ENCODE results near the gene MLXIP. TPM values are rescaled to one million over a fixed set of nuclear protein-coding genes. Genes with fewer than 3 reads are reported as not detected.

MLXIP gene
- total RNA-seq, 4 donors from 2014 or later, result 19.8 to 37.1 (median 21.4) TPM

DNA sequence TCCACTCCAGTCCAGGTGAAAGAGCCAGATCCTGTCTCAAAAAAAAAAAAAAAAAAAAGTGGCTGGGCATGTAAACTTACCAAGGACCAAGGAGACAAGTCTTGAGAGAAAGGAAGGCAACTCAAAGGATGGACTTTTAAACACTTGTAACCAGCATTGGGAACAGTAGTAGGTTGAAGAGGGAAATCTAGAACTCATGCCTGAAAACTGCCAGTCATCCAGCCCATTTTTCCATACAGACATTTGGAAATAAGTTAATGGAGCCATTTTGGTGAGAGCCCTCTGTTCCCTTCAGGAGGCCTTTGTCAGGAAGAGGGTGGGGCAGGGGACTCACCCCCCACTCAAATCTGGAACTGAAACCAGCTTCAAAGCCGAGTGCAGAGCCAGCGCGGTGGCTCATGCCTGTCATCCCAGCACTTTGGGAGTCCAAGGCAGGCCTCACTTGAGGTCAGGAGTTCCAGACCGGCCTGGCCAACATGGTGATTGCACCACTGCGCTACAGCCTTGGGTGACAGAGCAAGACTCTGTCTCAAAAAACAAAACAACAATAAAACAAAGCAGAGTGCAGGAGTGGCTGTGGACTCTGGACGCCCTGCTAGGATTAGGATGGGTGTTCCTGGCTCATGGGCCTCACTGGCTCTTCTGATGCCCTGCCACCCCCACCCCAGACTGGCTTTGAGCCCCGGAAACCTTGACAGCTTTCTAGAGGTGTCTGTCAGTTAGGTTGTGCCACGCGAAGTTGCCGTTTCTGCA lies 1.6 kb upstream of the MLXIP start:
- TF ChIP-seq, protein P1, sequence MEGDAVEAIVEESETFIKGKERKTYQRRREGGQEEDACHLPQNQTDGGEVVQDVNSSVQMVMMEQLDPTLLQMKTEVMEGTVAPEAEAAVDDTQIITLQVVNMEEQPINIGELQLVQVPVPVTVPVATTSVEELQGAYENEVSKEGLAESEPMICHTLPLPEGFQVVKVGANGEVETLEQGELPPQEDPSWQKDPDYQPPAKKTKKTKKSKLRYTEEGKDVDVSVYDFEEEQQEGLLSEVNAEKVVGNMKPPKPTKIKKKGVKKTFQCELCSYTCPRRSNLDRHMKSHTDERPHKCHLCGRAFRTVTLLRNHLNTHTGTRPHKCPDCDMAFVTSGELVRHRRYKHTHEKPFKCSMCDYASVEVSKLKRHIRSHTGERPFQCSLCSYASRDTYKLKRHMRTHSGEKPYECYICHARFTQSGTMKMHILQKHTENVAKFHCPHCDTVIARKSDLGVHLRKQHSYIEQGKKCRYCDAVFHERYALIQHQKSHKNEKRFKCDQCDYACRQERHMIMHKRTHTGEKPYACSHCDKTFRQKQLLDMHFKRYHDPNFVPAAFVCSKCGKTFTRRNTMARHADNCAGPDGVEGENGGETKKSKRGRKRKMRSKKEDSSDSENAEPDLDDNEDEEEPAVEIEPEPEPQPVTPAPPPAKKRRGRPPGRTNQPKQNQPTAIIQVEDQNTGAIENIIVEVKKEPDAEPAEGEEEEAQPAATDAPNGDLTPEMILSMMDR (IDR thresholded peaks at IDR 0.05; ENCODE audit: low read depth), result no peak

DNA sequence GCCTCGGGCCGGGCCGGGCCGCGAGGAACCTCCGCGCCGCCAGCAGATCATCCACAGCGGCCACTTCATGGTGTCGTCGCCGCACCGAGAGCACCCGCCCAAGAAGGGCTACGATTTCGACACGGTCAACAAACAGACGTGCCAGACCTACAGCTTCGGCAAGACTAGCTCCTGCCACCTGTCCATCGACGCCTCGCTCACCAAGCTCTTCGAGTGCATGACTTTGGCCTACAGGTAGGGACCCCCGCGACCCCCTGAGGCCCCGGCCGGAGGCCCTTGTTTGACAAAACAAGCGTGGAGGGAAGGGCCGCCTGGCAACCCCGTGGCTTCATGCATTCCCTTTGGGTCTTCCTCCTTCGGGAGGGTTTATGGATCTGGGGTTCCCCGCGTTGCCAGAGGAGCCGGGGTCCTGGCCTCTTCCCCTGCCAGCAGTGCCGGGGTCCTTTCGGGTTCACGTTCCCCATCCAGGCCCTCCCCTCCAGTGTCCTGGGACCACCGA lies 526 bp downstream of the MLXIP start:
- TF ChIP-seq, protein P1 (IDR thresholded peaks at IDR 0.05; ENCODE audit: low read depth), result no peak

DNA sequence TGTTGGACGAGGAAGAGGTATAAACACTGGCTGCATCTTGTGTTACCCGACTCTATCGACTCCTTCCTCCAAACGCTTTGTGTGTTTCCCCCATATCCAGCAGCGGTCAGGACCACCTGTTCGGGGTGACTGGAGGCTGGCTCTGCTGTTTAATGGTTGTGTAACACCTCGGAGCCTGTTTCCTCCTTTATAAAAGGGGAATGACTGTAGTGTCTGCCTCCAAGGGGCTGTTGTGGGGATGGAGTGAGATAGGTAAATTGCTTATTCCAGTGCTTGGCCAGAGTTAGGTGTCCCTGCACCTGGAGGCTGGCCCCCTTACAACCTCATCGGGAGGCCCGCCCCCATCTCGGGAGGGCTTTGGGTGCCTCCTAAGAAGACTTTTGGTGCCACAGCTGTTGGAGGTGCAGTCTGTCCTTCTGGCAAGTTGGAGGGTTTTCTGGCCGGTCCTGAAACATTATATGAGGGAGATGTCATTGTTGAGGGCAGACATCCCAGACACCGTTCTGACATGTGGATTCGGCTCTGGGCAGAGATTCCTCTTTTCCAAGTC lies 1.1 kb downstream of the MLXIP start:
- TF ChIP-seq, protein P1 (IDR thresholded peaks at IDR 0.05; ENCODE audit: low read depth), result no peak

DNA sequence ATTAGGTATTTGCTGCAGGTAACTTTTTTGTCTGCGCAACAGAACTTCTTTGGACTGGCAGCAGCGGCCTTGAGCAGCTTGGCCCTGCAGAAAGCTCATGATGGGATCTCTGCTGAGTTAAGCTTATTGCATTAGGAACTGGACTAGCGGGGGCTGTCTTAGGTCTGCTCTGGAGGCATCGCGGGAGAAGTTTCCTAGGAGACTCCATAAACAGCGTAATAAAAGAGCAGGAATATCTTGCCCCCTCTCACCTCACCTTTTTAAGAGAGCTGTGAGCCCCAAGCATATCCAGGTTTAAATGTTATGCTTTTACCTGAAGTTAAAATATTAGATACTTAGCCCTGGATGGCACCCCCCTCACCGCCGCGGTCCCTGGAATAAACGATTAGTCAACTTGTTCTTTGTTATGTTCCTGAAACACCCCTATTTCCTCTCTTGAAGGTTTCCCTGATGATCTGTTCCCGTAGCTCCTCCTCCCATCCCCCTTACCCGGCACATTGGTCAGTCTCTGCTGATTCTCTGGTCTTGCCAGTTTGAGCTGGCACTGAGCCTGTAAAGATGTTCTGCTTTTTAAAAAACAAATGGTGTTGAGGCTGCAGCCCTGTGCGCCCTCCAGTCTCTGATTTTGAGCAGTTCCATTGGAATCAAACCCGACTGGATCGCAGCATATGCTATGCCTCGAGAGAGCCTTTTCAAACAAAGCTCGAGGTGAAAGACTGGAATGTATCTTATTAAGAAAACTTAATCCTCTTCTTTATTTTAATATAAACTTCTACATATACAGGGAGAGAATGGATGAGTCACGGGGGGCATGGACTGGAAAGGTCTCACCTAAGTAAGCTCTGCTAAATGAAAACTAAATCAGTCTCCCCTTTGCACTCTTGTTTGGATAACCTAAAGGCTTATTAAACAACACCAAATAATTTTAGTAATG lies 1.9 kb downstream of the MLXIP start:
- TF ChIP-seq, protein P1 (IDR thresholded peaks at IDR 0.05; ENCODE audit: low read depth), result no peak

DNA sequence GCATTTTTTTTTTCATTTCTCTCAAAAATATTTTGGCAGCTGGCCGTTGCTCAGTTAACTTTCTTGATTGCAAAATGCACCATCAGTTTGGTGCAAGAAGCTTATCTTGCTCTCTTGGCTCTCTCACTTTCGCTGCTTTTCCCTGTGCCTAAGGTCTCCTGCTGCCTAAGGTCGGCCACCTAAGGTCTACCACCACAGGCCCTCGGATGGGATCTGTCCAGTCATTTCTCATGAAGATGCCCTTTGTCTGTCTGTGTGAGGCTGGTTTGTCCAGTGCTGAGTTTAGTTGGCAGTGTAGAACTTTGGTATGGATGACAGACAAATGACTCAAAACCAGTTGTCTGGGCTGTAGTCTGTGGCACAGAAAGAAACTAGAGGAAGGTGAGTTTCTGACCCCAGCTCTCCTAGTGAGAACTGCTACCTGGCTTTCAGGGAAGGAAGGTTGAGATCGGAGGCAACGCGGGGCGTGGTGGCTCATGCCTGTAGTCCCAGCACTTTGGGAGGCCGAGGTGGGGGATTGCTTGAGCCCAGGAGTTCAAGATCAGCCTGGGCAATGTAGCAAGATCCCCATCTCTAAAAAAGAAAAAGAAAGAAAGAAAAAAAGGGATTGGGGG lies 2.6 kb downstream of the MLXIP start:
- TF ChIP-seq, protein P1 (IDR thresholded peaks at IDR 0.05; ENCODE audit: low read depth), result no peak

DNA sequence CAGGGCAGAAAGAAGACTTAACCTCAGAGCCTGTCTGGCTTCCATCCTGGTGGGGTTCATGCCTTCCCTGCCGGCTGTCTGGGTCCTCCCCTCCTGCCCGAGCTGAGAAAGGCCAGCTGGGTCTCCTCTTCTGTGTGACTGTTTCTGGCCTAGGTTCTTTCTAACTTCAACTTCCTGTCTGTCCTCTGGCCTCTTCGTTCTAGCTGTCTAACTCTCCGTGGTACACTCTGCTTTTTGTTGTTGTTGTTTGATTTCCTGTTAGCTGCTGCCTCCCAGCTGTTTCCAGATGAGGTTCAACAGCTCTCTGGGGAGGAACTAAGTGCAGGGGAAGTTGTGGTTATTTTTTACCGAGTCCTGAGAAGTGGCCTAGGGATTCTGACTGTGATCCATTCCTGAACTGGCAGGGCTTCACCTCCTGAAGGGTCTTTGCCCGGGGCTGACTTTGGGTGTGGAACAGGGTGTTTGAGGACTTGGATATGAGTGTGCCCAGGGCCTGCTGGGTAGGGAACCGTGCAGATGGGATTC lies 3.2 kb downstream of the MLXIP start:
- TF ChIP-seq, protein P1 (IDR thresholded peaks at IDR 0.05; ENCODE audit: low read depth), result no peak
